ENCODE data around the gene RAB3B. TPM values are rescaled to one million over a fixed set of nuclear protein-coding genes. Genes with fewer than 3 reads are reported as not detected.

RAB3B gene
- total RNA-seq, 2 experiments from 2014 or later = 0.11 to 0.13 TPM

DNA sequence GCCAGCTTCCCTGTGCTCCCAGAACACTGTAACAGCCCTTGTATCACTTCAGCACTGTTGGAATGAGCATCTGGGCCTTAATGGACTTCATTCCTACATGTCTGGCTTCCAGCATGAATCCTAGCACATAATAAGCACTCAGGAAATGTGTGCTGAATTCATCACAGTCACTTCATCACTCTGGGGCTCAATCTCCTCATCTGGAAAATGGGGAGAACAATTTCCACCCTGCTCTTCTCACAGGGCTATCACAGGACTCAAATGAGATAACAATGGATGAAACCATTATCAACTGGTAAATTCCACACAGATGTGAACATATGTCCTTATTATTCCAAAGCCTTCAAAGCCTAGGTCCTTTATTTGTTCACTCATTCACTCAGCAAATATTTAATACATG, 12.4 kb downstream of the RAB3B start:
- TF ChIP-seq, protein P1, sequence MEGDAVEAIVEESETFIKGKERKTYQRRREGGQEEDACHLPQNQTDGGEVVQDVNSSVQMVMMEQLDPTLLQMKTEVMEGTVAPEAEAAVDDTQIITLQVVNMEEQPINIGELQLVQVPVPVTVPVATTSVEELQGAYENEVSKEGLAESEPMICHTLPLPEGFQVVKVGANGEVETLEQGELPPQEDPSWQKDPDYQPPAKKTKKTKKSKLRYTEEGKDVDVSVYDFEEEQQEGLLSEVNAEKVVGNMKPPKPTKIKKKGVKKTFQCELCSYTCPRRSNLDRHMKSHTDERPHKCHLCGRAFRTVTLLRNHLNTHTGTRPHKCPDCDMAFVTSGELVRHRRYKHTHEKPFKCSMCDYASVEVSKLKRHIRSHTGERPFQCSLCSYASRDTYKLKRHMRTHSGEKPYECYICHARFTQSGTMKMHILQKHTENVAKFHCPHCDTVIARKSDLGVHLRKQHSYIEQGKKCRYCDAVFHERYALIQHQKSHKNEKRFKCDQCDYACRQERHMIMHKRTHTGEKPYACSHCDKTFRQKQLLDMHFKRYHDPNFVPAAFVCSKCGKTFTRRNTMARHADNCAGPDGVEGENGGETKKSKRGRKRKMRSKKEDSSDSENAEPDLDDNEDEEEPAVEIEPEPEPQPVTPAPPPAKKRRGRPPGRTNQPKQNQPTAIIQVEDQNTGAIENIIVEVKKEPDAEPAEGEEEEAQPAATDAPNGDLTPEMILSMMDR (IDR thresholded peaks at IDR 0.05) = no peak
- intact Hi-C loops (cut with micrococcal nuclease) = no loop called here

DNA sequence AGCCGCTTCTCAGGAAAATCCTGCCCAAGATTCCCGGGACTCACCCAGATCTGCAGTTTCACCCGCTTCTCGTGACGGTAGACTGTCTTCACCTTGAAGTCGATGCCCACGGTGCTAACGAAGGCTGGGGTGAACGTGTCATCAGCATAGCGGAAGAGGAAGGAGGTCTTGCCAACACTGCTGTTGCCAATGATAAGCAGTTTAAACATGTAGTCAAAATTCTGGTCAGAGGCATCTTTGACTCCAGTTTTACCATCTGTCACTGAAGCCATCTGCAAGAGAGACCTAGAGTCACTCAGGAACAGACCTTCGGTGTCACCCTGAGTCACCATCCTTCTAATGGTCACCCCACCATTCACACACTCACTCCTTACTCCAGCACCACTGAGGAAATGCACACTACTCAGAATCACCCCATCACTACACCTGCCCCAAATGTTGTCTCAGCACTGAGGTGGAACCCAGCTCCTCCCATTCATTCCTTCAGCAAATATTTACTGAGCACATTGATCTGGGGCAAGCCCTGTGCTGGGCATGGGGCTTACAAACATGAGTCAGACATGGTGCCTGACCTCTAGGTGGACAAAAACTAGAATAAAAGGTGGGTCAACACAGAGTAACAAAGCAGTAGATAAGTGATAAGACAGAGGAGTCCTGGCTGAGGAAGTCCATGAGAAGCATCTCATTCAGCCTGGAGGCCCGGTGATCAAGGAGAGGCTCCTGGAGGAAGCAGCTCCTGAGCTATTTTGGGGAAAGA, 13.5 kb downstream of the RAB3B start:
- ATAC-seq (no peak), DNase-seq (no peak)
- Mint-ChIP-seq H3K36me3 (ENCODE audit: low read depth) (no peaks in the 10 kb centered on the region), H3K4me1 (ENCODE audit: low read depth) (peaks cover 8% of the 10 kb centered on the region), H3K9me3 (no peaks in the 10 kb centered on the region), H3K27ac (no peak overlapping the region), H3K4me3 (no peak overlapping the region), H3K27me3 (peaks cover 2% of the 10 kb centered on the region)
- TF ChIP-seq, protein P1 (IDR thresholded peaks at IDR 0.05) = no peak
- POLR2A ChIA-PET = no interaction called here
- CTCF ChIA-PET = no interaction called here
- intact Hi-C loops (cut with micrococcal nuclease) = no loop called here

More for the DNA sequence above, 12.4 kb downstream of the RAB3B start:
- POLR2A ChIA-PET = no interaction called here
- H3K27me3 Mint-ChIP-seq = peaks cover 2% of the 10 kb centered on the region
- peaks cover 8% of the 10 kb centered on the region for H3K4me1 Mint-ChIP-seq (ENCODE audit: low read depth)
- no peak overlapping the region for H3K4me3 Mint-ChIP-seq
- H3K27ac Mint-ChIP-seq = no peak overlapping the region
- ATAC-seq (no peak), DNase-seq (no peak)
- H3K36me3 Mint-ChIP-seq (ENCODE audit: low read depth) = no peaks in the 10 kb centered on the region
- H3K9me3 Mint-ChIP-seq = no peaks in the 10 kb centered on the region
- CTCF ChIA-PET = no interaction called here

DNA sequence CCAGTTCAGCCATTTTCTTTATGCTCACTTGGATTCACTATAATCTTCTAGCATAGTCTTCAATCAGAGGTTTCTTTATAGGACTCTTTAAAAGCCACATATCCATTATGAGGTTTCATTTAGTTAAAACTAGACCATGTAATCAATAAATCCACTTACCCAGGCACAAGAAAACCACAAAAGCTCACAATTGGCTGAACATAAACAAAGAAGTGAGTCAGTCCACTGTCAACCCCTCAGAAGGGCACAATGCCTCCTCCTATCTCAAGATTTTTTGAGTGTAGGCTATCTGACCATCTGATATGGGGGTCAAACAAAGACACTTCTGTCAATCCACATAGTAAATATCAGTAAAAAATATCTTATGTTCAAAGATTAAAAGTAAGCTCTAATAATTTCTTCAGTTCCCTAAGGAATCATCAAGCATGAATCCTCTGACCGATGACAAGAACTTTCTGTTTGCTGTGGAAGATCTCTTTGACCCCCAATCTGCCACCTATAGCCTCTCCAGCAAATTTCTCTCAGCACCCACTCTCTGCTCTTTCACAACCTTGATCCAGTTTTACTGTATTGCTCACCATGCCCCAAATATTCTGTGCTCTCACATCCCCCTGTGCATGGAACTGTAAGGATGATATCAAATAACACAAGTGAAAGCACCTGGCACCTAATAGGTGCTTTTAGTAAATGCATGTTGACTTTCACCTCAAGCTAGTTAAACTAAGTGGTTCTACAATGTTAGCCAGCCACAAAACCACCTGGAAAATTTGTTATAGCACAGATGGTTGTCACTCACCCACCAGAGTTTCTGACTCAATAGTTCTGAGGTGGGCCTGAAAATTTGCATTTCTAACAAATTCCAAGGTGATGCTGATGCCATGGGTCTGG, 16.7 kb downstream of the RAB3B start:
- POLR2A ChIA-PET = no interaction called here

DNA sequence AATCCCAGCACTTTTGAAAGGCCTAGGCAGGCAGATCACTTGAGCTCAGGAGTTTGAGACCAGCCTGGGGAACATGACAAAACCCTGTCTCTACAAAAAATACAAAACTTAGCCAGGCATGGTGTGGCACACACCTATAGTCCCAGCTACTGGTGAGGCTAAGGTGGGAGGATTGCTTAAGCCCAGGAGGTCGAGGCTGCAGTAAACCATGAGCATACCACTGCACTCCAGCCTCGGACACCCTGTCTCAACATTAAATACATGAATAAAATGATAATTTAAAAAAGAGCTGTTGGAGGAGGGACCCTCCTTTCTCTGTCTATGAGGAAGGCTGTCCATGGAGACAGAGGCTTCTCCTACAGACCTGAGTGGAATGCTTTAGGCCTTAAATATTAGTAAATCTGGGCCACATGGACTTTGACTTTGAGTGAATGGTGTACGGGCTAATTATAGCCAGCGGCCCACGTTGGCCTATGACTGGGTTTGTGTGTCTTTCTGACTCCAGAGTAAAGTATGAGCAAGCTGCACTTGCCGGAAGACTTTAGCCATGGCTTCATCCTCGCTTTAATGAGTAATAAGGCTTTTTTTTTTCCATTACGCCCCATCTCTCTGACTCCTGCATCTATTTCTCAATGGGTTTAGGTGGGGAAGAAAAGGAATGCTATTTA, 21.3 kb downstream of the RAB3B start:
- no peak overlapping the region for H3K27ac Mint-ChIP-seq
- H3K4me3 Mint-ChIP-seq = no peak overlapping the region
- POLR2A ChIA-PET = no interaction called here
- H3K36me3 Mint-ChIP-seq (ENCODE audit: low read depth) = no peaks in the 10 kb centered on the region
- intact Hi-C loops (cut with micrococcal nuclease) = no loop called here
- no peak for ATAC-seq
- H3K9me3 Mint-ChIP-seq = no peaks in the 10 kb centered on the region
- TF ChIP-seq, protein P1 (IDR thresholded peaks at IDR 0.05) = no peak
- DNase-seq = no peak
- no peaks in the 10 kb centered on the region for H3K27me3 Mint-ChIP-seq
- peaks cover 8% of the 10 kb centered on the region for H3K4me1 Mint-ChIP-seq (ENCODE audit: low read depth)
- CTCF ChIA-PET = interaction anchor here (1.3 kb wide), 1 partner anchor 73 kb away, joined by 4 read pairs; no protein-coding TSS in a partner anchor

More for the DNA sequence above, 16.7 kb downstream of the RAB3B start:
- Mint-ChIP-seq H3K27me3 (peaks cover 2% of the 10 kb centered on the region), H3K4me3 (no peak overlapping the region), H3K27ac (no peak overlapping the region), H3K36me3 (ENCODE audit: low read depth) (no peaks in the 10 kb centered on the region), H3K4me1 (ENCODE audit: low read depth) (peaks cover 8% of the 10 kb centered on the region), H3K9me3 (no peaks in the 10 kb centered on the region)
- ATAC-seq = peak; percentile 60
- TF ChIP-seq, protein P1 (IDR thresholded peaks at IDR 0.05) = no peak
- intact Hi-C loops (cut with micrococcal nuclease) = no loop called here
- no peak for DNase-seq
- CTCF ChIA-PET = interaction anchor here (1.7 kb wide), 1 partner anchor 77 kb away, joined by 4 read pairs; no protein-coding TSS in a partner anchor
